ENCODE measurements around the gene HPX. TPM values are rescaled to one million over a fixed set of nuclear protein-coding genes. Genes with fewer than 3 reads are reported as not detected.

Gene HPX
- total RNA-seq, 3 donors from 2014 or later, result 2.0 to 7.0 (median 2.3) TPM

GRCh38 chr11:6414874-6415328 is 25.9 kb downstream of the HPX start:
- Histone ChIP-seq H3K4me3 (no peak overlapping the region), H3K4me1 (ENCODE audit: low read depth) (no peaks in the 10 kb centered on the region), H3K36me3 (ENCODE audit: low read depth) (no peaks in the 10 kb centered on the region), H3K9me3 (no peaks in the 10 kb centered on the region)
- no peak for ATAC-seq
- intact Hi-C loops (cut with DNase I, micrococcal nuclease), result no loop called here
- no peak for DNase-seq
- no peak for TF ChIP-seq CTCF (IDR thresholded peaks at IDR 0.05)

GRCh38 chr11:6413791-6414201 is 27.0 kb downstream of the HPX start:
- DNase-seq (no peak), ATAC-seq (peak; percentile 34)
- no peak for TF ChIP-seq CTCF (IDR thresholded peaks at IDR 0.05)

GRCh38 chr11:6411594-6412031 is 29.2 kb downstream of the HPX start:
- Histone ChIP-seq H3K9me3 (no peaks in the 10 kb centered on the region), H3K4me3 (no peak overlapping the region), H3K4me1 (ENCODE audit: low read depth) (no peaks in the 10 kb centered on the region), H3K36me3 (ENCODE audit: low read depth) (no peaks in the 10 kb centered on the region)
- ATAC-seq, result no peak
- intact Hi-C loops (cut with DNase I, micrococcal nuclease), result no loop called here
- DNase-seq, result no peak
- TF ChIP-seq CTCF (IDR thresholded peaks at IDR 0.05), result no peak

More at GRCh38 chr11:6413791-6414201, 27.0 kb downstream of the HPX start:
- intact Hi-C loops (cut with DNase I, micrococcal nuclease), result no loop called here
- no peak overlapping the region for H3K4me3 ChIP-seq
- H3K9me3 ChIP-seq, result no peaks in the 10 kb centered on the region
- H3K36me3 ChIP-seq (ENCODE audit: low read depth), result no peaks in the 10 kb centered on the region
- H3K4me1 ChIP-seq (ENCODE audit: low read depth), result no peaks in the 10 kb centered on the region

- Histone ChIP-seq H3K36me3 (ENCODE audit: low read depth) (no peaks in the 10 kb centered on the region), H3K9me3 (no peaks in the 10 kb centered on the region), H3K4me1 (ENCODE audit: low read depth) (peaks cover 4% of the 10 kb centered on the region), H3K4me3 (no peak overlapping the region)
- intact Hi-C loops (cut with DNase I, micrococcal nuclease), result no loop called here
- TF ChIP-seq CTCF (IDR thresholded peaks at IDR 0.05), result no peak
- DNase-seq (no peak), ATAC-seq (no peak)
Observed at GRCh38 chr11:6410695-6411430, 29.9 kb downstream of the HPX start.

GRCh38 chr11:6406370-6406769 is 34.4 kb downstream of the HPX start:
- no peaks in the 10 kb centered on the region for H3K9me3 ChIP-seq
- intact Hi-C loops (cut with DNase I, micrococcal nuclease), result no loop called here
- DNase-seq (no peak), ATAC-seq (no peak)
- H3K4me3 ChIP-seq, result no peak overlapping the region
- peaks cover 4% of the 10 kb centered on the region for H3K4me1 ChIP-seq (ENCODE audit: low read depth)
- no peaks in the 10 kb centered on the region for H3K36me3 ChIP-seq (ENCODE audit: low read depth)
- TF ChIP-seq CTCF (IDR thresholded peaks at IDR 0.05), result no peak

All from mucosa of descending colon (tissue), 3 donors.